ENCODE data around the gene TBK1.

The TBK1 gene

DNA sequence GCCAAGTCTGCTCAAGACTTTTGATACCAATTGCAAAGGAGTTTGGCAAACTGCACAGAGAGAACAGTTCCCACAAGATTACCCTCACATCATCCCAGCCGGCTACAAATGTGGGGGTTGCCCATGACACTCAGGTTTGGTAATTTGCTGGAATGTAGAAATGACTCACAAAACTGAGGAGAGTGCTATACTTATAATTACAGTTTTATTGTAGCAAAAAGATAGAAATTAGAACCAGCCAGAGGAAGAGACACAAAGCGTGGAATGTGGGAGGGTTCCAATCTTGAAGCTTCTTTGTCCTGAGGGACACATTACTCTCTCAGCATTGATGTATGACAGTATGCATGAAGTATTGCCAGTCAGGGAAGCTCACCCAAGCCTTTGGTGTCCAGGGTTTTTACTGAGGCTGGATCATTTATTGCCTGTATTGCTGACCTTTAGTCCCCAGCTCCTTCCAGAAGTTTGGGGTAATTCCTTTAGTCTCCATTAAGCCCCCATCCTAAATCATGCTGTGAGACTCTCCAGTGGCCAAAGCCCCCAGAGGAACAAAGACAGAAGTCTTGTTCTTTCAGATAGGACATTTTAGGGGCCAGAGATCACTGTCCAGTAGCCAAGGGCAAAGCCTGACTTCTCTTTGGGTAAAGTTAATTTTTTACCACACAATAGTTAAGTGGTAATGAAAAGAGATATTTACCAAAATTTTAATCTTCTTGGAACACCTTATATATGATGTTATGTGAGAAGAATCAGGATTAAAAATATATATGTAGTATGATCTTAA lies 9.9 kb downstream of the TBK1 start:
- TF ChIP-seq, protein P1, sequence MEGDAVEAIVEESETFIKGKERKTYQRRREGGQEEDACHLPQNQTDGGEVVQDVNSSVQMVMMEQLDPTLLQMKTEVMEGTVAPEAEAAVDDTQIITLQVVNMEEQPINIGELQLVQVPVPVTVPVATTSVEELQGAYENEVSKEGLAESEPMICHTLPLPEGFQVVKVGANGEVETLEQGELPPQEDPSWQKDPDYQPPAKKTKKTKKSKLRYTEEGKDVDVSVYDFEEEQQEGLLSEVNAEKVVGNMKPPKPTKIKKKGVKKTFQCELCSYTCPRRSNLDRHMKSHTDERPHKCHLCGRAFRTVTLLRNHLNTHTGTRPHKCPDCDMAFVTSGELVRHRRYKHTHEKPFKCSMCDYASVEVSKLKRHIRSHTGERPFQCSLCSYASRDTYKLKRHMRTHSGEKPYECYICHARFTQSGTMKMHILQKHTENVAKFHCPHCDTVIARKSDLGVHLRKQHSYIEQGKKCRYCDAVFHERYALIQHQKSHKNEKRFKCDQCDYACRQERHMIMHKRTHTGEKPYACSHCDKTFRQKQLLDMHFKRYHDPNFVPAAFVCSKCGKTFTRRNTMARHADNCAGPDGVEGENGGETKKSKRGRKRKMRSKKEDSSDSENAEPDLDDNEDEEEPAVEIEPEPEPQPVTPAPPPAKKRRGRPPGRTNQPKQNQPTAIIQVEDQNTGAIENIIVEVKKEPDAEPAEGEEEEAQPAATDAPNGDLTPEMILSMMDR (IDR thresholded peaks at IDR 0.05) = no peak

DNA sequence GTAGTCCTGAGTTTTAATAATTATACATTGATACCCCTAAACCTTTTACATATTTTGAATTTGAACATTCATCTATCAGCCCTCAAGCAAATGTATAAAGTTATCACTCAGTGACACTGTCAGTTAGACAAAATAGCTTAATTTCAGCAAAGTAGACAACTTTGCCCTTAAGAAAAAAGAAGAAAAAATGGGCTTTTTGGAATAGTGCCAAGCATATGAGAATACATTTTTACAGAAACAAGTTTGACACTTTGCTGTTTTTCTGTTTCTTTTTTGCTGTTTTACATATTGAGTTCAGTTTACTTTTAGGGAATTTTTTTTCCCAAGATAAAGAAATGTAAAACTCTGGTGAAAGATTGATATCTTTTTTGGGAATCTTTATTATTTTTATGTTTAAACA lies 14.3 kb downstream of the TBK1 start:
- TF ChIP-seq, protein P1 (IDR thresholded peaks at IDR 0.05) = no peak
- no peak for DNase-seq (ENCODE audit: low spot score)
- Histone ChIP-seq H3K27ac (no peak overlapping the region), H3K4me3 (no peak overlapping the region)

More for the DNA sequence above, 9.9 kb downstream of the TBK1 start:
- no peak overlapping the region for H3K4me3 ChIP-seq
- H3K27ac ChIP-seq = no peak overlapping the region
- DNase-seq (ENCODE audit: low spot score) = no peak

DNA sequence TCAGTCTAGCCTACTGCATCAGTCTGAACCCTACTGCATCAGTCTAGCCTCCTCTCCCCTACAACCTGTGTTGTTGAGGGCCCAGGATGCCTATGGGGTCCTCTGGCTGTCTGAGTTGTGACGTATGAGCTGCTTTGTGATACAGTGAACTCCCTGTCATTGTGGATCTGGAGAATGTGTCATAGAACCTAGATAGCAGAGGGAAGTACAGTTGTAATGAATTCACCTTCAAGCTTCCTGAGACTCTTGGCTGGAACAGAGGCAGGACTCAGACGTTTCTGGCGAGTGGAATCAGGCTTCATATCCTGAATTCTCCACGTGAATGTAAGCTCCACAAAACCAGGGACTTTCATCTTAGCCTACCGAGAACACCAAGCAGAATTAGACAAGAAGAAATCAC lies 17.0 kb downstream of the TBK1 start:
- no peak for DNase-seq (ENCODE audit: low spot score)
- H3K27ac ChIP-seq = no peak overlapping the region

DNA sequence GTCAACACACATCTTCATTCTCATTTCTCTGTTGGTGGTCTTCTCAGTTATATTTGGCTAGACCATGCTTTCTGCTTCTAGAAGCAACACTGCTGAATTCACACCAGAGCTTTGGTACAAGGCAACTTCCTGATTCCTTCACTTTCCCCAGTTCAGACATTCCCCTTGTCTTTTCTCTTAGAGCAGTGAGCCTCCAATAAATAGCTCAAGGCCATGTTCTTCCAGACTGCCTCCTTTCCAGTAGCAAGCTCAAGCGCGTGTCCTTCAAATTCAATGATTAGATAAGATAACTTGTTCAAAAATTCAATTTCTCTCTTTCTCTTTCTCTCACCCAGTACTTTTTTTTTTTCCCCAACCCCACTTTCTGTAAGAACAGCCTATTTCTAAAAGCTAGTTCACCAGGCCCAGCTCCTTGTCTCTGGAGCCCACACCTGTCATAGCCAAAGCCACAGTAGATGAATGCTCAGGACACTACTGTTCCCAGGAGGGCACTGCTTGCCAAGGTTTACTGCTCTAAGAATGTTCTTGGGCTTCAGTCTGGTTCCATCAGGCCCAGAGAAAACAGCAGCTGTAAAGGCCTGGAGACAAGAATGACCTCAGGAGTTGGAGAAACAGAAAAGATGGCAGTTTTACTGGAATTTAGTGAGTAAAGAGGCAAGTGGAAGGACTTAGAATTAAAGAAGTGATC lies 17.7 kb downstream of the TBK1 start:
- H3K4me3 ChIP-seq = no peak overlapping the region
- DNase-seq (ENCODE audit: low spot score) = no peak
- TF ChIP-seq, protein P1 (IDR thresholded peaks at IDR 0.05) = no peak
- H3K27ac ChIP-seq = no peak overlapping the region

More for the DNA sequence above, 17.0 kb downstream of the TBK1 start:
- H3K4me3 ChIP-seq = no peak overlapping the region
- TF ChIP-seq, protein P1 (IDR thresholded peaks at IDR 0.05) = no peak

DNA sequence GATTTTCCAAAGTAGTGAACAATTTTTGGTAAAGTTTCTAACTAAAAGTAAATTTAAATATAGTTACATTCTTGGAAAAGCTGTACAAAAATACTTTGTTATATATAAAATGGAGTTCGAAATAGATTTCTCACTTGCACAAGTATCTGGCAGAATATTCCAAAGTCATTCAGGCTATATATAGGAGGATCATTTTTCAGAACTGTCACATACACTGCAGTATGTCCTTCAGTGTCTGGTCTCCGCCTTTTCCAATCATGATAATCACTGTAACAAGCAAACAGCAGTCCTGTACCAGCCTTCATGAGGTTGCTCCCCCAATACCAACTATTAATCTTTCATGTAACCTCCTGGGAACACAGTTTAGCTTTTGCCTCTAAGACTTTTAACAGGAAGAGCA lies 18.6 kb downstream of the TBK1 start:
- Histone ChIP-seq H3K4me3 (no peak overlapping the region), H3K27ac (no peak overlapping the region)
- TF ChIP-seq, protein P1 (IDR thresholded peaks at IDR 0.05) = no peak
- no peak for DNase-seq (ENCODE audit: low spot score)

DNA sequence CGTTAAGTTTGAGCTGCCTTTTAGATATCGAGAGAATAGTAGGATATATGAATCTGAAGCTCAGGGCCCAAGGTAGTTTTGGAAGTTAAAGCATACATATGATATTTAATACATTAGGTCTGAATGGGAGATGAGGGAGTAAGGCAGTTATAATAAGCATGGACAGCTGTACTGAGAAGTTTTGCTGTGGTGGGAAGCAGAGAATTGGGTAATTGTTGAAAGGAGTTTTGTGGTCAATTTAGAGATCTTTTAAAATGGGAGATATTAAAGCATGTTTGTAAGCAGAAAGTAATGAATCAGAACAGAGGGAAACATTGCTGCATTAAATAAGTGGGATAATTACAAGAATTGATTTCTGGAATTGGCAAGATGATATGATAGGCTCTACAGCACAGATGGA lies 21.3 kb downstream of the TBK1 start:
- TF ChIP-seq, protein P1 (IDR thresholded peaks at IDR 0.05) = no peak
- Histone ChIP-seq H3K4me3 (no peak overlapping the region), H3K27ac (no peak overlapping the region)
- DNase-seq (ENCODE audit: low spot score) = no peak

DNA sequence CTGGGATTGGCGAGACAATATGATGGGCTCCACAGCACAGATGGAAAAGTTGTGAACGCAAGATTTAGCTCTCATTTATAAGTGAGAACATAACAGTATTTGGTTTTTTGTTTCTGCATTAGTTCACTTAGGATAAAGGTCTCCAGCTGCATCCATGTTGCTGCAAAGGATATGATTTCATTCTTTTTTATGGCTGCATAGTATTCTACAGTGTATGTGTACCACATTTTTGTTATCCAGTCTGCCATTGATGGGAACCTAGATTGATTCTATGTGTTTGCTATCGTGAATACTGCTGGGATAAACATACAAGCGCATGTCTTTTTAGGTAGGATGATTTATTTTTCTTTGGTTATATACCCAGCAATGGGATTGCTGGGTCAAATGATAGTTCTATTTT lies 23.6 kb downstream of the TBK1 start:
- H3K4me3 ChIP-seq = no peak overlapping the region
- no peak for DNase-seq (ENCODE audit: low spot score)
- TF ChIP-seq, protein P1 (IDR thresholded peaks at IDR 0.05) = no peak
- H3K27ac ChIP-seq = no peak overlapping the region
